HG02973 (cell line): Measurements from ENCODE around the gene ACOT7.

Experiments used
- ATAC-seq: cut with Tn5 transposase; IDR thresholded peaks from one replicate; pipeline ENCODE4 v1.9.1; 2021; ENCODE audit warnings: moderate library complexity; ENCODE audit not compliant: unreplicated experiment

Gene ACOT7

DNA sequence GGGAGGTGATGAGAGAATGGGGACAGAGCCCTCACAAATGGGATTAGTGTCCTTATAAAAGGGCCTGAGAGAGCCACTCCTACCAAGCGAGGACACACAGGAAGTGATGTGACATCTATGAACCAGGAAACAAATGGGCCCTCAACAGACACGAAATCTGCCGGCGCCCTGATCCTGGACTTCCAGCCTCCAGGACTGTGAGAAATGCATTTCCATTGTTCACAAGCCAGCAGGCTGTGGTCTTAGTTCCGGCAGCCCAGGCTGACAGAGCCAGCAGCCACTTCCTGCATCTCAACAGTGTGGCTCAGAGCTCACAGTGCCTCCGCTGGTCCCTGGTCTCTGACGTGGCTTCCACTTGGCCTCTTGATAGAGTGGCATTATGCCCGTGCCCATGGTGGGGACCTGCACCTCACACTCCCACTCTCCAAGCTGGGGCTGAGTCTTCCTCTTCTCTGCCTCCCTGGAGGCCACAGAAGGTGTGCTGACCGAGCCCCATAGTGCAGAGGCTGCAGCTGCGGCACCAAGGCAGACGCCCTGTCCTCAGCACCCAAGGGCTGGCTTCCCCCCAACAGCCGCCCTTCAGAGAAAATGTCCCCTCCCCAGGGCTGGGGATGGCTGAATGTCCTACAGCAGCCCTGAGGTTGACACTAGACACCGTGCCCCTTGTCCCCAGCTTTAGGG lies 44.9 kb downstream of the ACOT7 start:
- ATAC-seq = no peak

GRCh38 chr1:6347641-6348487 lies 45.7 kb downstream of the ACOT7 start:
- no peak for ATAC-seq

DNA sequence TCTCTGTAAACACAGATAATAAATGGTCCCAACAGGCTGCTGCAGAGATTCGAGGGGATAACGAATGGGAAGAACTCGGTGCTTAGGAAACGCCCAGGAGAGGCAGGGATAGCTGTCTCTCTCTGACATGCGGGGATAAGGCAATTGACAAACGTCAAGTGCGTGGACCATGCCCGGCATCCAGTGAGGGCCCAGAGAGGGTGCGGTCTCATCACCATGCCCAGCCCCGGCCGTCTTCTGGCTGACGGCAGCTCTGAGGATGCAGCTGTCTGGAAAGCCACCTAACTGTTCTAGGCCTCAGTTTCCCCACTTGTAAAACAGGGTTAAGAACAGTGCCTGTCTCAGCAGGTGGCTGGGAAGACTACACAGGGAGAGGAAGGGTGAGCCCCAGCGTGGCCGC lies 48.1 kb downstream of the ACOT7 start:
- no peak for ATAC-seq

DNA sequence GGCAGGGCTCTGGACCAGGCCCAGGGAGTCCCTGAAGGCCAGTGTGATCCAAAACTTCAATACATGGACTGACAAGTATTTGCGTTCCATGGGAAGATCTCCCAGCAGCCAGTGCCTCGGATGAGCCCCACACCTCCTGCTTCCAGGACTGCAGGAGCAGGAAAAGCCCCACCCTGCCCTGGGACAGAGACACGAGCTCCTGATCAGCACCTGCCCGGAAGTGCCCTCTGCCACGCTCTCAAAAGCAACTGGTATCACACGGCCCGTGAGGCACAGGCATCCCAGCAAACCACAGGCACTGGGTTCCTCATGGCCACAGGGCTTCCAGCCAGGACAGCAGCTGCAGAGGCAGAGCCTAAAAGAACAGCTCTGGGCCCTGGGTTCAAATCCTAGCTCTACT lies 48.6 kb downstream of the ACOT7 start:
- ATAC-seq = no peak

- ATAC-seq = no peak
These were observed 49.8 kb downstream of the ACOT7 start for GRCh38 chr1:6343506-6344405.

DNA sequence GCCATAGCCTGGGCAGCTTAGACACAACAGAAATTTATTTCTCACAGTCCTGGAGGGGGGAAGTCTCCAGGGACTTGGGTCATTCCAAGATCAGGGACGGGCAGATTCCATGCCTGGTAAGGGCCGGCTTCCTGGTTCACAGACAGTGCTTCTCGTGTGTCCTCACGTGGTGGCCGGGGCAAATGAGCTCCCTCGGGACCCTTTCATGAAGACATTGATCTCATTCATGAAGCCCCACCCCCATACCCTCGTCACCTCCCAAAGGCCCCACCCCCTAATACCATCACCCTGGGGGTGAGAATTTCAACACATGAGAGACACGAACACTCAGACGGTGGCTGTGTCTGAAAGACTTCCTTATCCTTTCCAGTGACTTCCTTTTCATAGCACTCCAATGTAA lies 51.5 kb downstream of the ACOT7 start:
- no peak for ATAC-seq

DNA sequence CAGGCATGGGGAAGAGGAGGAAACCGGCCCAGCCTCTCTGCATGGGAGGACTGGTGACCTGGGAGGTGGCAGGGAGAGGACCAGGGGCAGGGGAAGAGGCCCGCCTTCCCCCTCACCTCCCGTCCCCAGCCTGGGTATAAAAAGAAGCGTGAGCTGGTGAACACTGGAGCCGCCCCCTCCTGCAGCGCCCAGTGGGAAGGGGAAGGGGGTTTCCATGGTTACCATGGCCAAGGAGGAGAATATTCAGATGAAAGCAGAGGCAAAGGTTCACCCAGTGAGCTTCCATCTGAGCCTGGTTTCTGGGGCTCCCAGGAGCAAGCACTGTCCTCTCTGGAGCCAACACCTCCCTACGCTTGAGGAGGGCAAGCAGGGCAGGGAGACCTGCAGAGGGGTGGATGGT lies 54.9 kb downstream of the ACOT7 start:
- ATAC-seq = no peak

DNA sequence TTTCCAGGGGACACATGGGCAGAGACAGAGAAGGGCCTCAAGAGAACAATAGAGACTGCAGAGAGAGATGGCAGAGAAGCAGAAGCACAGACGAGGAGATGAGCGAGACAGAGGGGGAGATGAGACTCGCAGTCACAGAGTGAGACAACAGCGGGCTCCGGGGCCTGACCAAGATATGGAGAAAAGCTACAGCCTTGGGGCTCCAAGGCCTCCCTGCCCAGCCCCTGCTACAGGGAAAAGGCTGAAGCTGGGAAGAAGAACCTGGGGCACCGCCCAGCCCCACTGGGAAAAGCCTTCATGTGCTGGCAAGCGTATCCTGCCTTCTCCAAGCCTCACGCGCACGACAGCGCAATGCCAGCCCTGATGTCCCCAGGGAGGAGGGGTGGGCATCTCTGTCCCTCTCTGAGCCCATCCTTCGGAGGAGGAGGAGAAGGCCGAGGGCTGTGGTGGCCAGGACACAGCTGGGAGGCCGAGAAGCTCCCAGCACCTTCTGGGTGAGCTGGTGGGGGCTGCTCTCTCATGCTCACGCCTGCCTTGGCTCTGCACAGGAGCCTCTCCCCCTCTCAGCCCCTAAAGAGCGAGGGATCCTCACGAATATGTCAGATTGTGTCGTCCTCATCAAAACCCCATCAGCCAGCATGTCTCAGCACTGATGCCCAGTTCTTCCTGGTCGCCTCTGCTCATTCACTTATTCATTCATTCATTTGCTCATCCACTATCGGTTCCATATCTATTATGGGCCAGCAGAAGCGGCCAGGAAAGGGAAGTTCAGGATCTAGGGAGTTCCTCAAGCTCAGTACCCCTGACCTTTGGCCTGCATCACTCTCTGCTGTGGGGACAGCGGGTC lies 56.6 kb downstream of the ACOT7 start:
- no peak for ATAC-seq

- no peak for ATAC-seq
These were observed 59.1 kb downstream of the ACOT7 start for GRCh38 chr1:6334261-6334993.

GRCh38 chr1:6332821-6333220 lies 60.7 kb downstream of the ACOT7 start:
- ATAC-seq = no peak

- ATAC-seq = no peak
These were observed 61.9 kb downstream of the ACOT7 start for GRCh38 chr1:6331543-6332273.

DNA sequence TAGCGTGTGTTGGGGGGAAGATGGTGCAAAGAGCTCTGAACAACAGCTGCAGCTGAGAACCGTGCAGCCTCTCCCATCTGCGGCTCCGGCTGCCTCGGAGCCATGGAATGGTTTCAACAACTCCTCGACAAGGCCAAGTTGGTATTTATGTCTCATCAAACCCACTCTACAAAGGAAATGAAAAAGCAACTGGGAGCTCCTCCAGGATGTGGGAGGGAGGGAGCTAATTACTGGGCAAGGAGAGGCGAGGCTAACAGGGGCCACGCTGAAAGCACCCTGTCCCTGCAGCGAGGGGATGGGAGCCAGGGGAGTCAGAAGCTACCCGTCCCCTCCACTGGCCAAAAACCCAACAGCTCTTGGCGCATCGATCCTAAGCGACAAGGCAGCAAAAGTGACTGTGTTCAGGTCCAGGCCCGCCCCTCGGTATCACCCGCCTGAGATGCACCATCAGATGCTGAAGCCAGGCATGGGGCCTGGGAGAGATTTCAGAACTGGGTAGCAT lies 63.1 kb downstream of the ACOT7 start:
- ATAC-seq = no peak

DNA sequence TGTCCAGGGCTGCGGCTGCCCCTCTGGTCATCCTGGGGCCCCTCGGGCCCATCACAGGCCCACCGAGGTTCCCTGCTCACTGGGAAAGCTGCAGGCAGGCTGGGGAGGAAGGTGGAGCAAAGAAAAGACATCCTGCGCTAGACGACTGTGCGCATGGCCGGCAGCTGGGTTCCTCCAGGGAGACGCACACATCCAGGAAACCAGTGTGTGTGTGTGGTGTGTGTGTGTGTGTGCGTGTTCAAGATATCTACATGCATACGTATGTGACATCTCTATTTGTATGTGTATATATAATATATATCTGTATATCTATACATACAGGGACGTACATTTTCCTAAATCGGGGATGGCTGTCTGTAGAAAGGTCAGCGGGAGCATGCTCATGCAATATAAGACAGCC lies 63.7 kb downstream of the ACOT7 start:
- ATAC-seq = no peak

DNA sequence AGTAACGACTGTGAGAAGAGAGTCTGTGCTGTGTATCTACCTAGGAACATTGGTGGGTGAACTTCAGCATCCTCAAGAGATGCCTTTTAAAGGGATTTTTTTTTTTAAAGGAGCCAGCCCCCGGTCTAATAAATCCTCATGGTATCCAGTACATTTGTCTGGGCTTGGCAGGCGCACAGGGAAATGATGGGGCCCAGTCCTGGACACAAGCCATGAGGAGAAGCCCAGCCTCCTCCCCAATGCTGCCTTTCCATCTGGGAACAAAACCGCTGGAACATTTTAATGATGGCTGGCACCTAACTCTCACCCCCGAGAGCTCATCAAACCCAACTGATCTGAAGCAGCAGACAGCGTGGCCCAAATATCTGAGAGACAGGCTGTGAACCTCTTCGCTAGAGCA lies 64.2 kb downstream of the ACOT7 start:
- ATAC-seq = no peak

DNA sequence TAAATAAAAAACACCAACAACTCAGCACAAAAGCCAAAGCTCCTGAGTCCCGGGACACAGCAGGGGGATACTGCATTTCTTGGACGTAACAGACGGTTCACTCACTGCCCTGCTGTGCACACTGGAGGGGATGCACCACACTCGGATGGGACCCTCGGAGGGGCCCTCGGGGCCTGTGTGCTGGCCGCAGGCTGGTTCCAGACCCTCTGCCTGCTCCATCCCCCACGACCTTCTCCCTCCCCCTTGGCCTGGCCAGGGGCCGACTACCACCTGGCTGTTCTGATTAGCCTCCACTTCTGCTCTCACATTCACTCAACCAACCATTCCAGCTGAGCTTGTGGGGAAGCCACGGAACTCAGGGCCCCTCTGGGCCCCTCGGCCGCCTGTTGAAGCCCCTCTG lies 64.9 kb downstream of the ACOT7 start:
- ATAC-seq = no peak

DNA sequence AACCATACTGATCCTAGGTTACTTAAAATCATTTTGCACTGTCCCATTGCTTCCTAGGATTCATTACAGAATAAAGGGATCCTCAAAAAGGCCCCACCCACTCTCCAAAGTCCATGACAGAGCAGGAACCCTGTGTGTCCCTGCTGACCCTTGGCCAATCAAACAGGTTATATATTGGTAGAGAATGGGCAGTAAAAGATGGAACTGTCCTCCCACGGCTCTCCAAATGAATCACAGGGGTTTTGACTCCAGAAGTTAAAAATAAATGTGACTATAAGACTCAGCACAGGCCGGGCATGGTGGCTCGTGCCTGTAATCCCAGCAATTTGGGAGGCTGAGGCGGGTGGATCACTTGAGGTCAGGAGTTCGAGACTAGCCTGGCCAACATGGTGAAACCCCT lies 65.5 kb downstream of the ACOT7 start:
- ATAC-seq = no peak

- no peak for ATAC-seq
These were observed 68.1 kb downstream of the ACOT7 start for GRCh38 chr1:6325482-6325881.

DNA sequence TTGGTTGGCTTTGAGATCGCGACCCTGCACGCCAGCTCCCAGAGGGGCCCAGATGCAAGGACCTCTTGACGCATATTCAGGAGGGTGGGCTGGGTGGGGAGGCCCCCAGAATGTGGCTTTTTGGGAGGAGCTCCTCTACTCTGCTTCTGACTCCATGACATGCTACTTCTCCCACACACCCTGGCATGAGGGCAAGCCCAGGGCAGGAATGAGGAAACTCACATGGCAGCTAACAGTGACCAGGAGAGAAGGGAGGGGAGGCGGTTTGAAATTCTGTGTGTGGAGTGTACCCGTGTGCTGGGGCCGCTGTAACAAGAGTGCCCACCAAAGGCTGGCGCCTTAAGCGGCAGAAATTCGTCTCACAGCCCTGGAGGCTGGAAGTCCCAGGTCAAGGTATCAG lies 71.4 kb downstream of the ACOT7 start:
- no peak for ATAC-seq

DNA sequence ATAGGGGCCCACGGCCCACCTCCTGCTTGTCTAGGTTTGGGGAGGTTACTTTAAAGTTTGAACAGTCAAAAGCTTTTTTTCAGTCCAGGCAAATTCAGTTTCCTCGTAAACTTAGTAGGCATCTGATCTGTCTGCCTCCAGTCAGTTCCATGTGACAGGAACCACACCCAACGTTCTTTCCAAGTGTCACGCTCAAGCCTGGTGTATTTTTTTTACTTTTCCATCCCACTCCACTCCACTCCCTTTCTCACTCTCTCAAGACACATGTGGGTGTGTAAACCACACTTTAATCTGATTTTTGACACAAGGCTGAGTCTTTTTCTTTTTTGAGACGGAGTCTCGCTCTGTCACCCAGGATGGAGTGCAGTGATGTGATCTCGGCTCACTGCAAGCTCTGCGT lies 72.4 kb downstream of the ACOT7 start:
- no peak for ATAC-seq
